GM10266 (cell line): Measurements from ENCODE around the gene RAB10.
"Not testable (repeated sequence)": the region's sequence is repeated elsewhere in the genome, so short reads cannot be mapped to it uniquely, and the experiment has no call there.

ENCODE experiments used
- DNase-seq: peaks from one replicate; pipeline ENCODE4 v3.0.0; 2012; ENCODE audit errors: extremely low spot score
- CTCF ChIP-seq: IDR thresholded peaks from 2 replicates; pipeline ENCODE4 v1.5.1; 2012; ENCODE audit warnings: mild to moderate bottlenecking, low read depth; ENCODE audit not compliant: control insufficient read depth, insufficient read depth; ENCODE audit errors: missing control alignments

Gene RAB10

GRCh38 chr2:26162963-26163362 lies 129.1 kb downstream of the RAB10 start:
- DNase-seq, result no peak
- no peak for TF ChIP-seq CTCF

GRCh38 chr2:26164231-26164630 lies 130.3 kb downstream of the RAB10 start:
- TF ChIP-seq CTCF, result no peak
- DNase-seq, result peak; percentile 4

- no peak for TF ChIP-seq CTCF
- DNase-seq, result no peak
Measured at GRCh38 chr2:26164641-26165211, 130.8 kb downstream of the RAB10 start.

GRCh38 chr2:26165403-26165802 lies 131.5 kb downstream of the RAB10 start:
- no peak for TF ChIP-seq CTCF
- no peak for DNase-seq

- not testable (repeated sequence) for DNase-seq
Measured at GRCh38 chr2:26166541-26166940, 132.7 kb downstream of the RAB10 start.

- TF ChIP-seq CTCF, result no peak
- no peak for DNase-seq
Measured at GRCh38 chr2:26168785-26169184, 134.9 kb downstream of the RAB10 start.

- TF ChIP-seq CTCF, result no peak
- DNase-seq, result no peak
Measured at GRCh38 chr2:26169226-26169625, 135.3 kb downstream of the RAB10 start.
